Heart left ventricle (tissue), 16 donors: ENCODE data around the gene TGIF1. TPM values are rescaled to one million over a fixed set of nuclear protein-coding genes. Genes with fewer than 3 reads are reported as not detected.

Experiments used
- ATAC-seq, 4 donors: fragments of 200-7000 bp; cut with Tn5 transposase; one replicate each; pipeline ENCODE4 v1.9.1; 2020 to 2022; ENCODE audit warnings: moderate library complexity in 4 of 4, mild to moderate bottlenecking in 3 of 4, moderate number of reproducible peaks in 1 of 4
- DNase-seq, 5 donors: peaks; one replicate each; pipeline ENCODE4 v3.0.0-alpha.2; 2020
- H3K27ac ChIP-seq, 12 donors: fragments of 200-600 bp; sonication (generic) in 4 of 12; one replicate each; pipeline versions ENCODE4 v1.5.0 to v1.8.0; 2016 to 2022; ENCODE audit warnings: mild to moderate bottlenecking in 2 of 12
- H3K27me3 ChIP-seq, 9 donors: fragments of 200-600 bp; sonication (generic) in 2 of 9; one replicate each; pipeline versions ENCODE4 v1.5.1 to v1.8.0; 2016 to 2022; ENCODE audit warnings: mild to moderate bottlenecking in 3 of 9
- H3K36me3 ChIP-seq, 9 donors: fragments of 200-600 bp; sonication (generic) in 2 of 9; one replicate each; pipeline versions ENCODE4 v1.5.0 to v1.8.0; 2018 to 2022; ENCODE audit warnings: mild to moderate bottlenecking in 2 of 9
- H3K4me1 ChIP-seq, 12 donors: fragments of 200-600 bp; sonication (generic) in 4 of 12; one replicate each; pipeline versions ENCODE4 v1.5.0 to v1.8.0; 2016 to 2022; ENCODE audit warnings: mild to moderate bottlenecking in 3 of 12
- H3K4me3 ChIP-seq, 12 donors: fragments of 200-600 bp; sonication (generic) in 4 of 12; one replicate each; pipeline versions ENCODE4 v1.5.0 to v1.8.0; 2017 to 2022; ENCODE audit warnings: mild to moderate bottlenecking in 9 of 12, moderate library complexity in 4 of 12
- H3K9me3 ChIP-seq, 12 donors: fragments of 200-600 bp; sonication (generic) in 4 of 12; one replicate each; pipeline versions ENCODE4 v1.5.0 to v1.8.0; 2016 to 2022; ENCODE audit warnings: mild to moderate bottlenecking in 1 of 12
- POLR2A ChIP-seq, 2 donors: fragments of 450-650 bp; IDR thresholded peaks; one replicate each; pipeline ENCODE4 v1.6.1; 2017; ENCODE audit warnings: antibody characterized with exemption in 2 of 2, mild to moderate bottlenecking in 2 of 2, moderate library complexity in 2 of 2
- WGBS, 4 donors: extraction: QIAGEN DNeasy Blood & Tissue Kit in 2 of 4; methylation state at CpG; one replicate each; pipeline versions ENCODE4 v1.1.5 to v1.1.7; 2013 to 2018; 5-methylcytosine and 5-hydroxymethylcytosine counted together
- intact Hi-C, 10 donors: fragments of 100-400 bp; cut with DNase I; formaldehyde crosslinking; loops; one replicate each; pipeline versions ENCODE4 v1.11.1 to v1.14.2; 2022
- polyA plus RNA-seq, 2 donors: library from polyadenylated mRNA; stranded (reverse); fragments of 200-250 nt; gene quantifications; one replicate each; pipeline ENCODE4 v1.2.3, GENCODE V29; 2013
- total RNA-seq, 9 donors: library from RNA; depleted of rRNA in 2 of 9; stranded (reverse); fragments of >200 nt in 2 of 9; fragmentation: NEBNext Ultra II Directional in 3 of 9; extraction: Animal tissue kit (Norgen Biotek cat#: 25700) in 3 of 9; gene quantifications; one replicate each; pipeline versions ENCODE4 v1.1.0 to v1.2.4, GENCODE V29; 2016 to 2023
- TF ChIP-seq, protein P1 (sequence below), 12 donors: fragments of 200-600 bp; sonication (generic) in 4 of 12; IDR thresholded peaks; one replicate each; pipeline versions ENCODE4 v1.5.0 to v1.8.0; 2018 to 2022; ENCODE audit warnings: antibody characterized with exemption in 12 of 12, mild to moderate bottlenecking in 5 of 12
- donor health status: ischemic (EF 13 %, LVEDD 7.1; RV severe dilation, severe dysfunction).
- donor health status: healthy with polysubstance abuse.
- donor health status: DM: no; HTN: yes; CAD: no.
- donor health status: DM: no; HTN: no; CAD: no.
- donor health status: ischemic (EF 25% LVEDD 6.9; RV normal size, moderate dysfunction).
- donor health status: ischemic (EF 25% LVEDD 5.7; RV mildly dilated, moderate dysfunction).
- donor health status: healthy.
- donor health status: DM: yes; HTN: yes; CAD: no.
- donor health status: ischemic (EF 35%, LVEDD 5.7; RV mildly dilated, moderate dysfunction).
- donor health status: nonischemic (EF 11% LVEDD 7.7; RV severe dilation, severe dysfunction).
- donor health status: DM: yes; HTN: yes; CAD: no.
- donor health status: PGD.
- donor health status: ischemic (EF 29% LVEDD 5.4; RV normal size, mild dysfunction).
- donor health status: nonischemic (EF 23%, LVEDD 6.1; RV moderate dilation, normal function).

The TGIF1 gene
- total and polyA plus RNA-seq, 11 donors, result 5.0 to 37.5 (median 15.4) TPM

DNA sequence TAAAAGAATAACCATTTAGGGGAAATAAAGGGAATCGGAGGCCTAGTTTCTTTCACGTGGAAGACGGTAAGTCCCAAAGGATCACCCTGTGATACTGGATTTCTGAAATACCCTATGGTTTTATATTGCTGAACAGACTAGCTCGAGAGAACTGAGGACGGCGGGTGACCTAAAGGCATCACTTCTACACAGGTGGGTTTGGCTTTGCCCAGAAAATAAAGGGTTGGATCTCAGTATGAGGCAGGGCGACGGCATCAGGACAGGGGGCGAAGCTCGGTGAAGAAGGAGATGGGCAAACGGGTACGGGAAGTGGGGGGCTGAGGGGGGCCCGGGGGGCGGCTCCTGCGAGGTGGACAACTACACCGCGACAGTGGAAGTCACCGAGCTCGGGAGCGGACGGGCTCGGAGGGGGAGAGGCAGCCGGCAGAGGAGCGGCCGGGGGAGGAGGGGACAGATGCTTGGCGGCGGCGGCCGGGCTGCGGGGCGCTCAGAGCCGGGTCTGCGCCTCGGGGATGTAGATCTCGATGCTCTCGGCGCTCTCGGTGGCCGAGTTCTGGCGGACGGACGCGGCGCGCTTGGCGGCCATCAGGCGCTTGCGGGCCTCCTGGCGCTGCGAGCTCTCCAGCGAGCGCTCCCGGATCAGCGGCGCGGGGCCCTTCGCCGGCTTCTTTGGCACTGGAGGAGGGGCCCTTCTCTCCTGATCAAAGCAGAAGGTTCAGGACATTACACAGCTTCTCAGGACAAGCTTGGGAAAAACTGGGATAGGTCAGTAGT is 48.9 kb downstream of the TGIF1 start:
- WGBS, 4 donors, result 14 to 24% (median 16%) methylated on average over 39 to 58 of the region's 58 CpGs
- peaks cover 2 to 29% (median 12%) of the 10 kb centered on the region in 9 donors for H3K27me3 ChIP-seq
- no peak overlapping the region for H3K27ac ChIP-seq
- no peaks in the 10 kb centered on the region for H3K36me3 ChIP-seq
- intact Hi-C loops, result no loop called here
- peak in 3 of 4 donors; percentile 58 to 70 (median 63) for ATAC-seq
- peak overlapping the region; percentile 26 to 58 (median 47) for H3K4me3 ChIP-seq
- peak; percentile 15 to 70 (median 29) for DNase-seq
- TF ChIP-seq, protein P1, sequence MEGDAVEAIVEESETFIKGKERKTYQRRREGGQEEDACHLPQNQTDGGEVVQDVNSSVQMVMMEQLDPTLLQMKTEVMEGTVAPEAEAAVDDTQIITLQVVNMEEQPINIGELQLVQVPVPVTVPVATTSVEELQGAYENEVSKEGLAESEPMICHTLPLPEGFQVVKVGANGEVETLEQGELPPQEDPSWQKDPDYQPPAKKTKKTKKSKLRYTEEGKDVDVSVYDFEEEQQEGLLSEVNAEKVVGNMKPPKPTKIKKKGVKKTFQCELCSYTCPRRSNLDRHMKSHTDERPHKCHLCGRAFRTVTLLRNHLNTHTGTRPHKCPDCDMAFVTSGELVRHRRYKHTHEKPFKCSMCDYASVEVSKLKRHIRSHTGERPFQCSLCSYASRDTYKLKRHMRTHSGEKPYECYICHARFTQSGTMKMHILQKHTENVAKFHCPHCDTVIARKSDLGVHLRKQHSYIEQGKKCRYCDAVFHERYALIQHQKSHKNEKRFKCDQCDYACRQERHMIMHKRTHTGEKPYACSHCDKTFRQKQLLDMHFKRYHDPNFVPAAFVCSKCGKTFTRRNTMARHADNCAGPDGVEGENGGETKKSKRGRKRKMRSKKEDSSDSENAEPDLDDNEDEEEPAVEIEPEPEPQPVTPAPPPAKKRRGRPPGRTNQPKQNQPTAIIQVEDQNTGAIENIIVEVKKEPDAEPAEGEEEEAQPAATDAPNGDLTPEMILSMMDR (IDR thresholded peaks at IDR 0.05), result no peak
- no peak for TF ChIP-seq POLR2A (IDR thresholded peaks at IDR 0.05)
- H3K4me1 ChIP-seq, result peaks cover 0 to 15% (median 0%) of the 10 kb centered on the region in 12 donors
- no peaks in the 10 kb centered on the region for H3K9me3 ChIP-seq

DNA sequence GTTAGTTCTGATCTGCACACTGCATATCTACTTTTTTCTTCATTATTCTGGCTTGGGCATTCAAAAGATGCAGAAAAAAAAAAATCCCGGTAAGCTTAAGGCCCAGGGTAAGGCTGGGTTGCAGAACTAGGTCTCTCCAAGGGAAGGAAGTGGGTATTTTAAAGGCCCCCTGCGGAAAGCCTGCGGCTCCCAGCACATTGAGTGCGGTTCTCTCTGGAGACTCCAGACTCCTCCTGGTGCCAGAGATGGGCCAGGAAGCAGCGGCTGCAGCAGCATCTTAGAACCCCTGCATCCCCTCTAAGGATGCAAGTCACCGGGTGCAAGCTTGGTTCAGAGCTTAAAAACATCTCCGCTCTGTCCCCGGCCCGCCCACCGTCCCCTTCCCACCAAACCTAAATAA is 49.5 kb downstream of the TGIF1 start:
- WGBS, 4 donors, result 17 to 28% (median 19%) methylated on average over 5 to 10 of the region's 10 CpGs
- intact Hi-C loops, result no loop called here

DNA sequence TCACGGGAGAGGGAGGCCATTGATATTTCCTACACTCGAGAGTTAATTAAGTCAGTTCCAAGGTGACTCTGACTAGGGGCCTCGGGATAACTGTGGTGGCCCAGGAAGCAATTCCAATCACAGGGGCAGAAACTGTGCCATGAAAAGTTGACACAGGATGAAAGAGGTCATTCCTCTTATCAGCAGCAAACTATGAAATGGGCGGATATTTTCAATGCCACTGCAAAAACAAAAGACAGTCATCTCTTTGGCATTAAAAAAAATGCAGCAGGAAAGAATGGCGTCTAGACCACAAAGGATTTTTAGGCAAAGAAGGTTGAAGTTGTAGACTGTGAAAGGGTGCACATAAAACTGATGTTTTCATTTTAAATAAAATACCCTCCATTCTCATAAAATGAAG is 50.0 kb downstream of the TGIF1 start:
- Histone ChIP-seq H3K4me1 (peaks cover 0 to 15% (median 0%) of the 10 kb centered on the region in 12 donors), H3K9me3 (no peaks in the 10 kb centered on the region), H3K27me3 (peaks cover 2 to 29% (median 12%) of the 10 kb centered on the region in 9 donors), H3K27ac (no peak overlapping the region), H3K4me3 (no peak overlapping the region), H3K36me3 (no peaks in the 10 kb centered on the region)
- no peak for ATAC-seq
- DNase-seq, result no peak
- WGBS, 4 donors, result 55 to 60% (median 57%) methylated on average over 5 of the region's 5 CpGs
- intact Hi-C loops, result no loop called here
- TF ChIP-seq, protein P1 (IDR thresholded peaks at IDR 0.05), result no peak
- no peak for TF ChIP-seq POLR2A (IDR thresholded peaks at IDR 0.05)

More for the DNA sequence above, 49.5 kb downstream of the TGIF1 start:
- H3K4me1 ChIP-seq, result peaks cover 0 to 15% (median 0%) of the 10 kb centered on the region in 12 donors
- no peaks in the 10 kb centered on the region for H3K9me3 ChIP-seq
- TF ChIP-seq, protein P1 (IDR thresholded peaks at IDR 0.05), result no peak
- TF ChIP-seq POLR2A (IDR thresholded peaks at IDR 0.05), result no peak
- H3K36me3 ChIP-seq, result no peaks in the 10 kb centered on the region
- peak overlapping the region; percentile 26 to 58 (median 47) for H3K4me3 ChIP-seq
- H3K27ac ChIP-seq, result no peak overlapping the region
- ATAC-seq, result peak in 2 of 4 donors; percentile 36 to 41
- DNase-seq, result no peak
- peaks cover 2 to 29% (median 12%) of the 10 kb centered on the region in 9 donors for H3K27me3 ChIP-seq

DNA sequence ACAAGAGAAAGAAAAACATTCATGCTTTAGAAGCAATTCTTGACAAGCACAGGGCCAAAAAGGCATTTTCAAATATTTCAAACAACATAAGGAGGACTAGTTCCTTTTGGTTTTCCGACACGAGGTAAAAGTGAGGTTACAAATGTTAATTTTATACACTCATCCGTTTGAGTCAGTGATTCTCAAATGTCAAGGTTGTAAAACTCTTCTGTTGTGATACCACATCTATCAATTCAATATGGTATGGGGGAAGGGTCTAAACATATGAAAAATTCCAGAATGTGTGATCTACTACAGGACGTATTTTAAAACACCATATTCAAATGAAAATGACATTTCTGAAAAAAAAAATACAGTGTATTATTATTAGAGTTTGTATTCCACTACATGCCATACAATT is 52.7 kb downstream of the TGIF1 start:
- H3K36me3 ChIP-seq, result no peaks in the 10 kb centered on the region
- H3K4me1 ChIP-seq, result peaks cover 0 to 15% (median 0%) of the 10 kb centered on the region in 12 donors
- 77 to 91% (median 87%) methylated on average over 4 of the region's 4 CpGs for WGBS, 4 donors
- ATAC-seq (no peak), DNase-seq (no peak)
- H3K4me3 ChIP-seq, result no peak overlapping the region
- no peaks in the 10 kb centered on the region for H3K9me3 ChIP-seq
- no peak overlapping the region for H3K27ac ChIP-seq
- intact Hi-C loops, result no loop called here
- TF ChIP-seq POLR2A (IDR thresholded peaks at IDR 0.05), result no peak
- TF ChIP-seq, protein P1 (IDR thresholded peaks at IDR 0.05), result no peak
- H3K27me3 ChIP-seq, result peaks cover 2 to 29% (median 12%) of the 10 kb centered on the region in 9 donors
